ENCODE results near the gene MAP3K1. TPM values are rescaled to one million over a fixed set of nuclear protein-coding genes. Genes with fewer than 3 reads are reported as not detected.
A peak's percentile ranks its signal among the peaks of the same experiment; 100 is the strongest.

The MAP3K1 gene
- total RNA-seq, 1 experiment from 2014 or later = 26.1 TPM

DNA sequence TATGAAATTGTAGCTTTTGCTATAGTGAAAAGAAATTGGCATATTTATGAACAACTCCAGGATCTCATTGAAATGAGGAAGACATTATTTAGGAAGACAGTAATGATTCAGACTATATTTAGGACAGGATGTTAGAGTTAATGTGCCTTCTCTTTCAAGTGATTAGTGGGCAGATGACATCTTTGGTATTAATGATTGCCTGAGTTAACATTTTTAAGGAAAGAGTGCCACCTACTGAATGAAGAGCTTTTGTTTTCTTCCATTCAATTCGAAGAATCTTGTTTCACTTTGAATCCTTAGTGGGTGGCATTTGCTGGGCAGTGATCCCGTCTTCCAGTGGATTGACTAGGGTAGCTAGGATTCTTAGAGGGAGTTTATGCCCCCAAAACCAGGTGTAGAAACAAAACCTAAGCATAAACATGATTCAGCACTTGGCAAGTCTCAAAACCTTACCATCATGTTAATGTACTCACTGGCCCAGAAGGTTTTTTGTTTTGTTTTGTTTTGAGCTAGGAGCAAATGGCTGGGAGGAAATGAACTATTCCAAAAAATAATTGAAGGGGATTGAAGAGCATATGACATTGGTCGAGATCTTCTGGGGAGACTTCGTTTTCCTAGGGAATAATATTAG, 23.2 kb downstream of the MAP3K1 start:
- H3K9me2 ChIP-seq (ENCODE audit: insufficient read depth) = no peaks in the 10 kb centered on the region
- DNase-seq = peak in 1 of 2 experiments; percentile 58
- peak overlapping the region; percentile 67 for H3K4me2 ChIP-seq
- peaks cover 98% of the 10 kb centered on the region for H3K79me2 ChIP-seq (ENCODE audit: low read depth)
- peaks cover 8% of the 10 kb centered on the region; the same call in 1 of the 2 replicates for H4K20me1 ChIP-seq (ENCODE audit: insufficient read depth)
- H3K36me3 ChIP-seq (ENCODE audit: low read depth) = no peaks in the 10 kb centered on the region
- BruUV-seq (replicated peaks) = no TSS peak
- H3K4me1 ChIP-seq (replicated peaks; ENCODE audit: insufficient read depth) = peaks cover 21% of the 10 kb centered on the region
- no peaks in the 10 kb centered on the region for H3K27me3 ChIP-seq (ENCODE audit: insufficient read depth, low read depth)
- intact Hi-C loops (cut with micrococcal nuclease; ENCODE audit: unreplicated experiment) = loop anchor here (1.0 to 5.0 kb wide), 4 partner anchors 201 to 568 kb away; no protein-coding TSS in a partner anchor
- CTCF ChIA-PET = interaction anchor here (0.5 to 1.8 kb wide), 10 partner anchors 15 to 569 kb away, joined by 3 to 7 read pairs (median 4); no protein-coding TSS in a partner anchor
- TF ChIP-seq, protein P1, sequence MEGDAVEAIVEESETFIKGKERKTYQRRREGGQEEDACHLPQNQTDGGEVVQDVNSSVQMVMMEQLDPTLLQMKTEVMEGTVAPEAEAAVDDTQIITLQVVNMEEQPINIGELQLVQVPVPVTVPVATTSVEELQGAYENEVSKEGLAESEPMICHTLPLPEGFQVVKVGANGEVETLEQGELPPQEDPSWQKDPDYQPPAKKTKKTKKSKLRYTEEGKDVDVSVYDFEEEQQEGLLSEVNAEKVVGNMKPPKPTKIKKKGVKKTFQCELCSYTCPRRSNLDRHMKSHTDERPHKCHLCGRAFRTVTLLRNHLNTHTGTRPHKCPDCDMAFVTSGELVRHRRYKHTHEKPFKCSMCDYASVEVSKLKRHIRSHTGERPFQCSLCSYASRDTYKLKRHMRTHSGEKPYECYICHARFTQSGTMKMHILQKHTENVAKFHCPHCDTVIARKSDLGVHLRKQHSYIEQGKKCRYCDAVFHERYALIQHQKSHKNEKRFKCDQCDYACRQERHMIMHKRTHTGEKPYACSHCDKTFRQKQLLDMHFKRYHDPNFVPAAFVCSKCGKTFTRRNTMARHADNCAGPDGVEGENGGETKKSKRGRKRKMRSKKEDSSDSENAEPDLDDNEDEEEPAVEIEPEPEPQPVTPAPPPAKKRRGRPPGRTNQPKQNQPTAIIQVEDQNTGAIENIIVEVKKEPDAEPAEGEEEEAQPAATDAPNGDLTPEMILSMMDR (conservative IDR thresholded peaks at IDR 0.05) = peak; percentile 75
- no peak for TF ChIP-seq EZH2 (IDR thresholded peaks at IDR 0.05; ENCODE audit: low read depth)
- H2AFZ ChIP-seq = no peak overlapping the region
- 0 out of 2 replicates have a peak, but pooled peaks cover 6% of the 10 kb centered on the region for H3F3A ChIP-seq (ENCODE audit: insufficient read depth, low read depth)
- H3K4me3 ChIP-seq = no peak overlapping the region; the same call in 1 of the 2 replicates
- POLR2A ChIA-PET (ENCODE audit: unreplicated experiment) = interaction anchor here (0.6 to 1.1 kb wide), 3 partner anchors 9 to 849 kb away, joined by 4 to 17 read pairs (median 6); no protein-coding TSS in a partner anchor
- peak overlapping the region; percentile 32 for H3K27ac ChIP-seq
- no peaks in the 10 kb centered on the region for H3K9me3 ChIP-seq (ENCODE audit: insufficient read depth, low read depth)

DNA sequence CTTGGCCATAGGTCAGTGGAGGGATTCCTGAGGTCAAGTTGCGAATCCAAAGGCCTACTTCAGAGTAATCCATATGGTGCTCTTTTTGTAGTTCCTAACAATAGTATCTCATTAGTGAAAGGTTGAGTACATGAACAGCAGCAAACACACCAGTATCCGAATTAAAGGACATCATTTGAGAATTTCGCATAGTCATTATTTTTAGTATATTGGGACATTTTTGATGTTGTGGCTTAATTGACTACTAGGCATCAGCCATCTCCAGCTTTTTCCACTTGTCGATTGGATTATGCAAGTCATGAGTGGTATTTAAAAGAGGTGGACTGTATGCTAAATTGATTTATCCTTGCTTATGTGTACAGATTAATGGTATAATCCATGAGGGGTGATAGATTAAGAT, 23.7 kb downstream of the MAP3K1 start:
- H3F3A ChIP-seq (ENCODE audit: insufficient read depth, low read depth) = 0 out of 2 replicates have a peak, but pooled peaks cover 6% of the 10 kb centered on the region
- BruUV-seq (replicated peaks) = no TSS peak
- H3K9me3 ChIP-seq (ENCODE audit: insufficient read depth, low read depth) = no peaks in the 10 kb centered on the region
- no peaks in the 10 kb centered on the region for H3K27me3 ChIP-seq (ENCODE audit: insufficient read depth, low read depth)
- intact Hi-C loops (cut with micrococcal nuclease; ENCODE audit: unreplicated experiment) = loop anchor here (5.0 kb wide), 3 partner anchors 202 to 312 kb away; no protein-coding TSS in a partner anchor
- peaks cover 18% of the 10 kb centered on the region for H3K4me1 ChIP-seq (replicated peaks; ENCODE audit: insufficient read depth)
- no peak overlapping the region for H2AFZ ChIP-seq
- peak overlapping the region; percentile 67 for H3K4me2 ChIP-seq
- POLR2A ChIA-PET (ENCODE audit: unreplicated experiment) = no interaction called here
- no peaks in the 10 kb centered on the region for H3K36me3 ChIP-seq (ENCODE audit: low read depth)
- DNase-seq = peak in 1 of 2 experiments; percentile 4
- H3K79me2 ChIP-seq (ENCODE audit: low read depth) = peaks cover 98% of the 10 kb centered on the region
- TF ChIP-seq, protein P1 (conservative IDR thresholded peaks at IDR 0.05) = no peak
- TF ChIP-seq EZH2 (IDR thresholded peaks at IDR 0.05; ENCODE audit: low read depth) = no peak
- H3K9me2 ChIP-seq (ENCODE audit: insufficient read depth) = no peaks in the 10 kb centered on the region
- CTCF ChIA-PET = interaction anchor here (0.6 to 1.8 kb wide), 6 partner anchors 15 to 570 kb away, joined by 3 to 6 read pairs (median 4); no protein-coding TSS in a partner anchor
- H3K4me3 ChIP-seq = no peak overlapping the region
- H4K20me1 ChIP-seq (ENCODE audit: insufficient read depth) = peaks cover 8% of the 10 kb centered on the region; the same call in 1 of the 2 replicates
- H3K27ac ChIP-seq = peak overlapping the region; percentile 32; the same call in 1 of the 2 replicates

DNA sequence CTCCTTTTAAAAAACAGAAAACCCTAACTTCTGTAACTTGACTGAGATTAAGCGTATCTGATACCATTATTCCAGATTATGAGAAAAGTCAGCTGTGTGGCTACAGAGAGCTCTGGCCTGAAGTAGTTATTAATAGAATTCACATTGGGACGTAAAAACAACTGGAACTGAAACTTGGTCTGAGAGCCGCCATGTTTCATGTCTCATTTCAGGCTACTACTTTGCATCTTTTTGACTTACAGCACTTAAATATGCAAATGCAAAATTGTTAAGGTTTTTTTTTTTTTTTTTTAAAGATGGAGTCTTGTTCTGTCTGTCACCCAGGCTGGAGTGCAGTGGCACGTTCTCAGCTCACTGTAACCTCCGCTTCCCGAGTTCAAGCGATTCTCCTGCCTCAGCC, 25.2 kb downstream of the MAP3K1 start:
- BruUV-seq (replicated peaks) = no TSS peak
- POLR2A ChIA-PET (ENCODE audit: unreplicated experiment) = no interaction called here
- H3K36me3 ChIP-seq (ENCODE audit: low read depth) = no peaks in the 10 kb centered on the region

More for the DNA sequence above, 25.2 kb downstream of the MAP3K1 start:
- no peak for DNase-seq
- Histone ChIP-seq H3K4me1 (replicated peaks; ENCODE audit: insufficient read depth) (peaks cover 18% of the 10 kb centered on the region), H3K27me3 (ENCODE audit: insufficient read depth, low read depth) (no peaks in the 10 kb centered on the region), H3K4me2 (no peak overlapping the region), H3K4me3 (no peak overlapping the region), H3K27ac (no peak overlapping the region), H2AFZ (no peak overlapping the region), H3F3A (ENCODE audit: insufficient read depth, low read depth) (0 out of 2 replicates have a peak, but pooled peaks cover 6% of the 10 kb centered on the region), H4K20me1 (ENCODE audit: insufficient read depth) (peaks cover 8% of the 10 kb centered on the region; the same call in 1 of the 2 replicates), H3K9me3 (ENCODE audit: insufficient read depth, low read depth) (no peaks in the 10 kb centered on the region), H3K9me2 (ENCODE audit: insufficient read depth) (no peaks in the 10 kb centered on the region), H3K79me2 (ENCODE audit: low read depth) (peaks cover 99% of the 10 kb centered on the region)
- intact Hi-C loops (cut with micrococcal nuclease; ENCODE audit: unreplicated experiment) = no loop called here
- CTCF ChIA-PET = interaction anchor here (0.7 kb wide), 1 partner anchor 444 kb away, joined by 4 read pairs; no protein-coding TSS in a partner anchor
- no peak for TF ChIP-seq EZH2 (IDR thresholded peaks at IDR 0.05; ENCODE audit: low read depth)
- TF ChIP-seq, protein P1 (conservative IDR thresholded peaks at IDR 0.05) = no peak
